Measurements from ENCODE around the gene EIF4G1.

The EIF4G1 gene

GRCh38 chr3:184372911-184373310, 58.5 kb downstream of the EIF4G1 start:
- DNase-seq: no peak

- no peak for DNase-seq
Observed at GRCh38 chr3:184373422-184373821, 59.0 kb downstream of the EIF4G1 start.

- no peak for DNase-seq
Observed at GRCh38 chr3:184375747-184376461, 61.5 kb downstream of the EIF4G1 start.

- no peak for DNase-seq
Observed at GRCh38 chr3:184377374-184377773, 63.0 kb downstream of the EIF4G1 start.

- DNase-seq: no peak
Observed at GRCh38 chr3:184377882-184378445, 63.6 kb downstream of the EIF4G1 start, which contains the start of gene THPO. Gene THPO, minus strand, starts transcription at chr3:184378207. Its CDS starts 1,948 bp downstream, at chr3:184376259.

GRCh38 chr3:184378651-184379357, 64.4 kb downstream of the EIF4G1 start:
- DNase-seq: no peak

GRCh38 chr3:184379358-184380184, 65.2 kb downstream of the EIF4G1 start, which contains the start of gene CHRD:
Gene CHRD, plus strand, starts transcription at chr3:184380054. Its CDS starts 265 bp downstream, at chr3:184380319.
- DNase-seq: no peak

GRCh38 chr3:184380185-184380626, 65.8 kb downstream of the EIF4G1 start:
- DNase-seq: no peak

- DNase-seq: no peak
Observed at GRCh38 chr3:184380627-184381260, 66.3 kb downstream of the EIF4G1 start.

GRCh38 chr3:184381261-184382224, 67.1 kb downstream of the EIF4G1 start:
- DNase-seq: no peak

- no peak for DNase-seq
Observed at GRCh38 chr3:184382326-184383032, 68.1 kb downstream of the EIF4G1 start.

GRCh38 chr3:184383033-184383740, 68.8 kb downstream of the EIF4G1 start:
- DNase-seq: no peak

- DNase-seq: no peak
Observed at GRCh38 chr3:184384342-184384741, 69.9 kb downstream of the EIF4G1 start.

Data from NCI-H748 treated with DMSO at 0.1 percent for 48 hours (cell line).